IPS-20b (cell line): ENCODE measurements around the gene LRRC28.

Source experiments
- H3K27ac ChIP-seq: one replicate; pipeline ENCODE4 v1.5.1; 2013; ENCODE audit warnings: low read length
- H3K27me3 ChIP-seq: 2 replicates; pipeline ENCODE4 v1.6.1; 2013; ENCODE audit warnings: mild to moderate bottlenecking, low read length, inconsistent platforms; ENCODE audit not compliant: insufficient read depth
- H3K36me3 ChIP-seq: 2 replicates; pipeline ENCODE4 v1.6.1; 2013; ENCODE audit warnings: low read depth, mild to moderate bottlenecking, inconsistent platforms, low read length, moderate library complexity; ENCODE audit not compliant: insufficient read depth
- H3K4me1 ChIP-seq: 2 replicates; pipeline ENCODE4 v1.6.1; 2013; ENCODE audit warnings: mild to moderate bottlenecking, control low read depth, inconsistent platforms, low read length, moderate library complexity; ENCODE audit not compliant: insufficient read depth
- H3K4me3 ChIP-seq: 2 replicates; pipeline ENCODE4 v1.5.1; 2013; ENCODE audit warnings: mild to moderate bottlenecking, low read length, inconsistent platforms
- H3K9ac ChIP-seq: 2 replicates; pipeline ENCODE4 v1.6.1; 2013; ENCODE audit warnings: low read depth, mild to moderate bottlenecking, inconsistent platforms, low read length, moderate library complexity
- H3K9me3 ChIP-seq: 2 replicates; pipeline ENCODE4 v1.6.1; 2013; ENCODE audit warnings: mild to moderate bottlenecking, low read depth, low read length, inconsistent platforms; ENCODE audit not compliant: insufficient read depth

Gene LRRC28

DNA sequence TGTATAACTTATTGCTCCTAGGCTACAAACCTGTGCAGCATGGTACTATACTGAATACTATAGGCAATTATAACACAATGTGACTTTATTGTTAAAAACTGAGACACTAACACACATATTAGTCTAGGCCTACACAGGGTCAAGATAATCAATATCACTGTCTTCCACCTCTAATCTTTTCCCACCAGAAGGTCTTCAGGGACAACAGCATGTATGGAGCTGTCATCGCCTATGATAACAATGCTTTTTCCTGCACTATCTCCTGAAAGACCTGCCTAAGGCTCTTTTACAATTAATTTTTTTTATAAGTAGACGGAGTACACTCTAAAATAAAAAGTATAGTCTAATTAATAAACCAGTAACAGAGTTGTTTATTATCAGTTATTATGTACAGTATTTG lies 60.9 kb downstream of the LRRC28 start:
- H3K9ac ChIP-seq = no peak overlapping the region
- H3K4me3 ChIP-seq = no peak overlapping the region
- peaks cover 9% of the 10 kb centered on the region; the same call in 1 of the 2 replicates for H3K4me1 ChIP-seq
- H3K9me3 ChIP-seq = peaks cover 16% of the 10 kb centered on the region; the same call in 1 of the 2 replicates
- H3K27ac ChIP-seq = no peak overlapping the region
- no peaks in the 10 kb centered on the region for H3K27me3 ChIP-seq
- no peaks in the 10 kb centered on the region for H3K36me3 ChIP-seq

DNA sequence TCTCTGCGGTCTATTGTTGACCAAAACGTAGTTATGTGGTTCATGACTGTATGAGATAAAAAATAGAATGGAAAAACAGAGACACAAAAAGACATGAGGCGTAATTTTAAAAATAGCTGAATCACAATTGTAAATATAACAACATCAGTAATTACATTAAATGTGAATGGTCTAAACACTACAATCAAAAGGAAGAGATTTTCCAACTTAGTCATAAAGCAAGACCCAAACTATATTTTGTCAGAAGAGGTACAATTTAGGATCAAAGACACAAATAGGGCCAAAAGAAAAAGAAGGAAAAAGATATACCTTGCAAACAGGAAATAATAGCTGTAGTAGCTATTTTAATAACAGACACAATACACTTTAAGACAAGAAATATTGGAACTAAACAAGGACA lies 61.5 kb downstream of the LRRC28 start:
- H3K27ac ChIP-seq = no peak overlapping the region
- peaks cover 3% of the 10 kb centered on the region; the same call in 1 of the 2 replicates for H3K4me1 ChIP-seq
- no peak overlapping the region for H3K4me3 ChIP-seq
- H3K9me3 ChIP-seq = peaks cover 16% of the 10 kb centered on the region; the same call in 1 of the 2 replicates
- H3K9ac ChIP-seq = no peak overlapping the region
- H3K36me3 ChIP-seq = no peaks in the 10 kb centered on the region
- H3K27me3 ChIP-seq = no peaks in the 10 kb centered on the region

DNA sequence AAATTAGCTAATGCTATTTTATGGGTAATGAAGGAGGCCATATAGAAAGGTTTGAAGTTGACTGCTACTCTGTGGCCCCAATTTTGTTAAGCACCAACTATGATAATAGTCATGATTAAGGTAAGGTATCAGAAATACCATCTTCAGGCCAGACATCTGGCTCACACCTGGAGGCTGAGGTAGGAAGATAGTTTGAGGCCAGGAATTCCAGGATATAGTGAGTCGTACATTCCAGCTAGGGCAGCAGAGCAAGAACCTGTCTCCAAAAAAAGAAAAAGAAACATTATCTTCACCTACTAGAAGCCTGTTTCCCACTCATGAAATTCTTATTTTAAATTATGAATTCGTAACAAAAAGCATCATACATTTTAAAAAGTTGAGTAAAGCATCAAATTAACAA lies 64.4 kb downstream of the LRRC28 start:
- Histone ChIP-seq H3K4me3 (no peak overlapping the region), H3K27me3 (no peaks in the 10 kb centered on the region), H3K27ac (no peak overlapping the region), H3K4me1 (no peaks in the 10 kb centered on the region; the same call in 1 of the 2 replicates), H3K36me3 (no peaks in the 10 kb centered on the region), H3K9me3 (peaks cover 16% of the 10 kb centered on the region; the same call in 1 of the 2 replicates), H3K9ac (no peak overlapping the region)

DNA sequence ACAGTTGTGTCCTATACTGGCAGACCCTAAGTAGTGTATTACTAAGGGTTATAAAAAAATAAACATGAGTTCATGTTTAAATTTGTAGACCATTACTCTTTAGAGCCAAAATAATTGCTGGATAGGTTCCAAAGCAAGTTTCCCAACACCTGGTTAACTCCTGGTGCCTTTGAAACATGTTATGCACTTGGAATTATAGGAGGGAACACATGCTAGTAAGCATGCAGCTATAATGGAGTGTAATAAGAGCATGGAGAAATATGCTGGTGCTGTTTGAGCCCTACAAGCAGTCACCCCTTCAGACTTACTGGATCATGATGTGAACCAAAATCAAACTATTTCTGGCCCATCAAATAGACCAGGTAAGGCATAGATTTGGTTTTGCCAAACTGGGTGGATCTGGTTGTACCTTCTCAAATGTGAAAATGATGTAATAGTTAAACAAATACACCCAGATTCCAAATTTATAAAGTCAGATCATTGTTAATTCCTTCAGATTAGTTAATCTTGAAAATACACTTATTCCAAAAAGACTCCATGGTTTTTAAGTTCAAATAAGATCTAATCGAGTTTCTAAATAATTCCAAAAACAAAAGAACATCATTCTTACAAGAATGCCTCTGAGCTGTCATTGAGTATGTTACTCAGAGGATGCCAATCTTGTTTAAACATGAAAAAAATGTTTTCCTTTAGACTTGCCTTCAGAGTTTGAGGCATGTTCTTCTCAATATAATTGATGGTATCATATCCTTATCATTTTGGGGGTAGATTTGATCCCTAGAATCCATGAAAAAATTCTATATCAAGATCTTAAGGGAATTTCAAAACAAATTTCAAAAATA lies 69.3 kb downstream of the LRRC28 start:
- H3K4me1 ChIP-seq = no peaks in the 10 kb centered on the region; the same call in 1 of the 2 replicates
- no peaks in the 10 kb centered on the region for H3K9me3 ChIP-seq
- H3K27me3 ChIP-seq = no peaks in the 10 kb centered on the region
- no peaks in the 10 kb centered on the region for H3K36me3 ChIP-seq
- no peak overlapping the region for H3K9ac ChIP-seq
- H3K4me3 ChIP-seq = no peak overlapping the region
- H3K27ac ChIP-seq = no peak overlapping the region

DNA sequence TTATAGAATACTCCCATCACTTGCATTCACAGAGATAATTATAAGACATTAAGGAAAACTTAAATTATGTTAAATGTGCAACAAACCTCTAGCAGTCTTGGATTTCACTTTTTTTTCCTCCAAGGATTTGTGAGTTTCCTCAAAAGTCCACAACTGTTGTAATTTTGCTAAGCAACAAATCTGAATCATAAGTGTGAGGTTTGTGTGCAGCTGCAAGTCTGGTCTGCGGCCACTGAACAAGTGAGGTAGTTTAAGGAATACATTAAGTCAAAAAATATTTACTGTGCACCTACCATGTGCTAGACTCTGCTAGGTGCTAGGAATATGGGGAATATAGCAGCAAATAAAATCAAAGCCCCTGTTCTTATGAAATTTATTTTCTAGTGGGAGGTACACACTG lies 70.2 kb downstream of the LRRC28 start:
- H3K27ac ChIP-seq = no peak overlapping the region

DNA sequence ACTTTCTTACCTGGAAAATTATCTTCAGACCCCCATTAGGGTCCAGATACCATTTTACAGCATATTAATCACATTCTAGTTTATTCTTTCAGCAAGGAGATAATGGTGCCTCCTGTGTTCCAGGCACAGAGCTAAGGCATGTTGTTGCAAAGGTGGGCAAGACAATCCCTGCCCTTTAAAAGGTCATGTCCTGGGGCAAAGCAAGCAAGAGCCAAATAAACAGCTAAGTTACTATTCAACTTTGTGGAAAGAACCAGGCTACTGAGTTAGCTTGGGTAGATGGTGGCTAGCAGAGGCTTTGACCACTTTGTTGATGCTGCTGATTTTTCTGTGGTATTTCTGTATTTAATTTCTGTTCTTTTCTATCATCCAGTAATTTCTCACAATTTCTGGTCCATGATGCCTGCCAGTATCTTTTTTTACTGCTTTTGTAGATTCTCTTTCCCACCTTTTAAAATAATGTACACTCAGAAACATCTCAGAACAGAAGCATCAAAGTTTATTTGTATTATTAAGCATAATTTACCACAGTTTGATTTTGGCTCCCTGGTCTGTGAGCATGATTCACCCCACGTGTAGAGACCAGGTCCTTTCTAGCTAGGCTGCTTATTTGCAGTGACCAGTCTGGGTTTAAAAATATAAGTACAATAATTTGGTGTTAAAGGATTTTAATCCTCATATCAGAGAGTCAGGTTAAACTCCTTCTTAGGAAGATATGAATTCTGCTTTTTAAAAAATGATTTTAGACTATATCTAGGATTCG lies 71.5 kb downstream of the LRRC28 start:
- no peak overlapping the region for H3K4me3 ChIP-seq
- no peak overlapping the region for H3K27ac ChIP-seq
- no peaks in the 10 kb centered on the region for H3K9me3 ChIP-seq
- H3K27me3 ChIP-seq = no peaks in the 10 kb centered on the region
- no peaks in the 10 kb centered on the region; the same call in 1 of the 2 replicates for H3K4me1 ChIP-seq
- H3K9ac ChIP-seq = no peak overlapping the region
- H3K36me3 ChIP-seq = no peaks in the 10 kb centered on the region

More for the DNA sequence above, 70.2 kb downstream of the LRRC28 start:
- H3K36me3 ChIP-seq = no peaks in the 10 kb centered on the region
- H3K27me3 ChIP-seq = no peaks in the 10 kb centered on the region
- H3K4me1 ChIP-seq = no peaks in the 10 kb centered on the region; the same call in 1 of the 2 replicates
- H3K4me3 ChIP-seq = no peak overlapping the region
- H3K9ac ChIP-seq = no peak overlapping the region
- H3K9me3 ChIP-seq = no peaks in the 10 kb centered on the region

DNA sequence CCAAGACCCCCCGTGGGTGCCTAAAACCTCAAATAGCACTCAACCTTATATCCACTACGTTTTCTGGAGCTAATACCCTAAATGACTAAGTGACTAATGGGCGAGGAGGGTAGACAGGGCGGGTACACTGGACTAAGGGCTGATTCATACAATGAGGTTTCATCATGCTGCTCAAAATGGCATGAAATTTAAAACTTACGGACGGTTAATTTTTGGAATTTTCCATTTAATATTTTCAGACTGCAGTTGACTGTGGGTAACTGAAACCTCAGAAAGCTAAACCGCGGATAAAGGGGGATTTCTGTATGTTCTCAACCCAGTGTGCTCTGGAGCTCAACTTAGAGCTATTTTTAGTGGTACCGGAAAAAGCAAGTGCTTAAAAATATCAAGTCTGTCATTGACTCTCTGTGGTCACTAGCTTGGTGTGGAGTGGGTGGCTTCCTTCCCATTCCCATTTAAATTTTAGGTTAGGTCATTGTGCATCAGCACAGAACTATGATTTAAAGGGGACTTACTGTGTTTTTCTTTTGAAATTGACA lies 72.9 kb downstream of the LRRC28 start:
- no peaks in the 10 kb centered on the region for H3K4me1 ChIP-seq
- H3K27me3 ChIP-seq = no peaks in the 10 kb centered on the region
- H3K27ac ChIP-seq = no peak overlapping the region
- H3K4me3 ChIP-seq = no peak overlapping the region
- no peaks in the 10 kb centered on the region for H3K9me3 ChIP-seq
- H3K36me3 ChIP-seq = no peaks in the 10 kb centered on the region
- no peak overlapping the region for H3K9ac ChIP-seq

DNA sequence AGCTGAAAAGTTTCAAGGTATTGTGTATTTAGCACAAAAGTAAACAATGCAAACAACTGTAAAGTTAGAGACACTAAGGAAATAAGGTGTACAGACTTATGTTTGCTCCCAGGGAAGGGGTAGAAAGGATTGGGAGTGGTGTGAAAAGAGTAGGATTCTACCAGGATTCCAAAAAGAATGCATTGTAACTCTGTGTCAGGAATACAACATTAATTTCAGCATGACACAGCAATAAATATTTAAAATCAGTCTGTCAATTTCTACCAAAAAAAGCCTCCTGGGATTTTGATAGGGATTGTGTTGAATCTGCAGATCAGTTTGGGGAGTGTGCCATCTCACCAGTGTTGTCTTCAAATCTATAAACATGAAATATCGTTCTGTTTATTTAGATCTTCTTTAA lies 73.4 kb downstream of the LRRC28 start:
- Histone ChIP-seq H3K27ac (no peak overlapping the region), H3K27me3 (no peaks in the 10 kb centered on the region), H3K9me3 (no peaks in the 10 kb centered on the region), H3K36me3 (no peaks in the 10 kb centered on the region), H3K4me3 (no peak overlapping the region), H3K4me1 (no peaks in the 10 kb centered on the region), H3K9ac (no peak overlapping the region)

DNA sequence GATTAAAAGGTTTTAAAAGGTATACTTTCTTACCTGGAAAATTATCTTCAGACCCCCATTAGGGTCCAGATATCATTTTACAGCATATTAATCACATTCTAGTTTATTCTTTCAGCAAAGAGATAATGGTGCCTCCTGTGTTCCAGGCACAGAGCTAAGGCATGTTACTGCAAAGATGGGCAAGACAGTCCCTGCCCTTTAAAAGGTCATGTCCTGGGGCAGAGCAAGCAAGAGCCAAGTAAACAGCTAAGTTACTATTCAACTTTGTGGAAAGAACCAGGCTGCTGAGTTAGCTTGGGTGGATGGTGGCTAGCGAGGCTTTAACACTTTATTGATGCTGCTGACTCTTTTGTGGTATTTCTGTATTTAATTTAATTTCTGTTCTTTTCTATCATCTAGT lies 75.0 kb downstream of the LRRC28 start:
- no peaks in the 10 kb centered on the region for H3K27me3 ChIP-seq
- no peaks in the 10 kb centered on the region for H3K36me3 ChIP-seq
- H3K4me3 ChIP-seq = no peak overlapping the region
- H3K4me1 ChIP-seq = peaks cover 1% of the 10 kb centered on the region; the same call in 1 of the 2 replicates
- H3K9me3 ChIP-seq = no peaks in the 10 kb centered on the region
- H3K27ac ChIP-seq = no peak overlapping the region
- H3K9ac ChIP-seq = no peak overlapping the region

DNA sequence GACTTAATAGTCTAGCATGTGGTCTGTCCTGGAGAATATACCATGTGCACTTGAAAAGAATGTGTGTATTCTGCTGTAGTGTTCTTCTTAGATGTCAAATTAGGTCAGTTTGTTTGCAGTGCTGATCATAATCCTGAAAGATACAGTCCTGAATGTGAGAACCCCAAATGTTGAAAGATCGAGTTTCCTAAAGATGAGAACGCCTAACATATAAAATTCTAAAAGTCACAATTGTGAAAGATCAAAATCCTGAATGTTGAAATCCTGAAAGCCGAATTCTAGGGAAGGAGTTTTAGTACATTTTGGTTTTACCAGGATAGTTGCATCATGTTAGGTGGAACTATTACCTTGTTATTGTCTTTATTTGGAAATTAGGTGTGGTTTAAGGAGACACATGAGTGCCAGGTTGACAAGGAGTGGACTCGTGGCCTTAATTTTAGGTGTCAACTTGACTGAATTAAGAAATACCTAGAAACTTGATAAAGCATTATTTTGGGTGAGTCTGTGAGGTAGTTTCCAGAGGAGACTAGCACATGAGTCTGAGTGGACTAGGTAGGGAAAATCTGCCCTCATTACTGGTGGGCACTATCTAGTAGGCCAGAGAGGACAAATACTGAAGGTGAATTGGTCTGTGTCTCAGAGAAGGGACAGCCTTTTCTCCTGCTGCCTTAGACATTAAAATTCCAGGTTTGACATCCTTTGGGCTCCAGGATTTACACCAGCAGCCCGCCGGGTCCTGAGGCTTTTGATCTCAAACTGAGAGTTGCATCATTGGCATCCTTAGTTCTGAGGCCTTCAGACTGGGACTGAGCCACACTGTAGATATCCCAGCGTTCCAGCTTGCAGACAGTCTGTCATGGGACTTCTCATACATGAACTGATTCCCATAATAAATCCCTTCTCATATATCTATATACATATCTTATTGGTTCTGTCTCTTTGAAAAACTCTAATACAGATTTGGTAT lies 77.1 kb downstream of the LRRC28 start:
- Histone ChIP-seq H3K4me1 (peaks cover 11% of the 10 kb centered on the region; the same call in 1 of the 2 replicates), H3K4me3 (no peak overlapping the region), H3K9ac (no peak overlapping the region), H3K36me3 (no peaks in the 10 kb centered on the region), H3K27ac (no peak overlapping the region), H3K9me3 (no peaks in the 10 kb centered on the region), H3K27me3 (no peaks in the 10 kb centered on the region)

DNA sequence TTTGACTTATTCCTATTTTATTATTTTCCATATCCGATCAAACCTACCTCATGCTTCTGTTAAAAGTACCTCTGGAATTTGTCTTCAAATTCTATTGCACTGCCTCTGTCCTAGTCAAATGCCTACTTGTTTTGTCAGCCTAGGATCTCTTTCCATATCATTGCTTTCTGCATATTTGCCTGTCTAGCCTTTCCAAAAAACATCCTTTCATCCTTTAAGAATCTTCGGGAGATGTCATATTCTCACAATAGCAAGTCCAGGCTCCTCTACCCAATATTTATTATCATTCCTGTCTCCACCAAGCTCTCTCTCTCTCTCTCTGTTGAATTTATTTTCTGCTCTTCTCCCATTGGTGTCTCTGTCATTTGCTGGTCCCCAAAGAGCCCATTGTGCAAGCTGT lies 80.1 kb downstream of the LRRC28 start:
- Histone ChIP-seq H3K9ac (no peak overlapping the region), H3K27ac (no peak overlapping the region), H3K4me1 (peaks cover 11% of the 10 kb centered on the region; the same call in 1 of the 2 replicates), H3K27me3 (no peaks in the 10 kb centered on the region), H3K4me3 (no peak overlapping the region), H3K36me3 (no peaks in the 10 kb centered on the region), H3K9me3 (no peaks in the 10 kb centered on the region)
